RWPE1 (cell line): ENCODE results near the gene WDR54.
A peak's percentile ranks its signal among the peaks of the same experiment; 100 is the strongest.

Source experiments
- CTCF ChIA-PET: fragments of 350-600 bp; sonication (Branson Sonifier 250); formaldehyde crosslinking; extraction: SDS; loops from one replicate; lab custom pipeline; 2021; lab: Yijun Ruan, JAX
- POLR2A ChIA-PET: fragments of 400-600 bp; formaldehyde crosslinking; extraction: SDS; loops from one replicate; lab custom pipeline; 2020; ENCODE audit warnings: antibody characterized with exemption; ENCODE audit not compliant: low non-redundant PET; lab: Yijun Ruan, JAX
- DNase-seq: peaks from one replicate; pipeline ENCODE4 v3.0.0; 2012; ENCODE audit warnings: low spot score
- H3K27ac ChIP-seq: fragments of 450-650 bp; 2 replicates; pipeline ENCODE4 v1.5.1; 2017
- CTCF ChIP-seq: fragments of 450-650 bp; conservative IDR thresholded peaks from 2 replicates; pipeline ENCODE4 v1.5.1; 2017; ENCODE audit warnings: low read depth, mild to moderate bottlenecking

The WDR54 gene

GRCh38 chr2:74378007-74378406 is 43.5 kb upstream of the WDR54 start:
- no peak for TF ChIP-seq CTCF
- POLR2A ChIA-PET, result no interaction called here
- DNase-seq, result no peak
- no peak overlapping the region for H3K27ac ChIP-seq
- CTCF ChIA-PET, result no interaction called here

DNA sequence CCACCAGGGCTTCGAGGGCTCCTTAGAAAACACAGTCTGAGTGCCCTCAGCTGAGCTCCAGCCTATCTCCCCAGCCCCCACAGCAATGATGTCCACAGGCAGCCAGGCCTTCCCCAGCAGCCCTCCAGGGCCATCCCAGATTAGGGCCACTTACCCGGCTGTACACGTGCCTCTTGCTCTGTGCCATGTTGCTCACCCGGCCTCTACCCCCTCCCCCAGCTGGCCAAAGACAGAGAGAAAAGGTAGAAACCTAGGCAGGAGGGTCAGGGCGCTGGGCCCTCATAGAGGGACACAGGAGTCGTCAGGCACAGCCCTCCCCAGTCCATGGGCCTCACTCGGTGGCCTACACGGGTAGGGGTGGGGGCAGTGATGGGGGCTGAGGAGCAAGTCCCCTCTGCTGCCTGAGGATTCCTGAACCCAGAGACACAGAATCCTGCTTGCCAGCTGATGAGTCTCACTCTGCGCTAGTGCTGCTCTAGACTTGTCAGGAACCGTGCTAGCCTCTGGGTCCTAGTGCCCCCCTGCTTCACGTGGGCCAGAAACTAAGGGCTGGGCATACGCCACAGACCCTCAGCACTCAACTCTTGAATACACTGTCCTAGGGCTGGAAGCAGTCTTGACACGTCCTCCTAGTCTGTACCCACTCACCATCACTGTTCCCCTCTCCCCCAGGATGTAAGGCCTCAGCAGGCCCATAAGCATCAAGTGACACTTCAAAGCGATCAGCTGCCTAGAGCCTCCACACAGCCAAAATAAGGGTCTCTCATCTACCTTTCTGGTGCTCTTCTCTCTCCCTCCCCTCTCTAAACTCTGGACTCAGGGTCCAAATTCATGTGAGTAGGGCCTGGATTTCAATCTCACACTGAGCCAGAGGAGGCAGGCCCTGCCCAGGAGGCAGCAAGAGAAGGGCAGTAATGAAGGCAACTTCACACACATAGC is 41.4 kb upstream of the WDR54 start, which contains the start of gene DCTN1:
Gene DCTN1, minus strand, starts transcription at position 461 of the 939 bp plus-strand sequence. Its CDS starts 274 bp downstream, at position 187.
- DNase-seq, result peak; percentile 70
- ChIA-PET POLR2A (no interaction called here), CTCF (interaction anchor here (1.9 kb wide), 1 partner anchor 12 kb away, joined by 8 read pairs; no protein-coding TSS in a partner anchor)
- peak within 1 kb of the TSS; percentile 52 for H3K27ac ChIP-seq
- no peak for TF ChIP-seq CTCF

- no peak for TF ChIP-seq CTCF
- CTCF ChIA-PET, result interaction anchor here (0.8 kb wide), 1 partner anchor 10 kb away, joined by 3 read pairs; no protein-coding TSS in a partner anchor
- POLR2A ChIA-PET, result no interaction called here
- no peak overlapping the region for H3K27ac ChIP-seq
- no peak for DNase-seq
Observed at GRCh38 chr2:74381751-74382150, 39.8 kb upstream of the WDR54 start.

- ChIA-PET POLR2A (no interaction called here), CTCF (no interaction called here)
- TF ChIP-seq CTCF, result no peak
Observed at GRCh38 chr2:74383254-74383653, 38.3 kb upstream of the WDR54 start.

DNA sequence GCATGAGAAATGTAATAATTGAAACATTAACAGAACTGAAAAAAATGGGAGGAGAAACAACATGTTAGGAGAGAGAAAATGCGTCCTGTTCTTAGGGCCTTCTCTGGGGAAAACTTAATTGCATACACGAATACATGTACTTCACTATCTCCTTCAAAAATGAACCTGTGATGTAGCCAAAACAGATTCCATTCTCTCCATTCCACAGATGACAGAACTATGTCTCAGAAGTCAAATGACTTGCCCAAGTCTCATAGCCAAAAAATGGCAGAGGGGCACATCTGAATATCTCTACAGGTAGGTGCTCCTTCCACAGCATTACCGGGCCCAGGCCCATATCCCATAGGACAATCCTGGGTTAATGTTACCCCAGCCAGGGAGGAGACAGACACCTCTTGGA is 37.5 kb upstream of the WDR54 start:
- POLR2A ChIA-PET, result no interaction called here
- DNase-seq, result no peak
- CTCF ChIA-PET, result interaction anchor here (1.4 kb wide), 1 partner anchor 49 kb away, joined by 6 read pairs; no protein-coding TSS in a partner anchor
- H3K27ac ChIP-seq, result no peak overlapping the region
- TF ChIP-seq CTCF, result no peak

More at GRCh38 chr2:74383254-74383653, 38.3 kb upstream of the WDR54 start:
- DNase-seq, result no peak
- H3K27ac ChIP-seq, result no peak overlapping the region

GRCh38 chr2:74385396-74385795 is 36.1 kb upstream of the WDR54 start:
- no peak for TF ChIP-seq CTCF
- POLR2A ChIA-PET, result no interaction called here
- CTCF ChIA-PET, result interaction anchor here (0.5 to 1.4 kb wide), 2 partner anchors 29 to 51 kb away, joined by 4 to 6 read pairs; no protein-coding TSS in a partner anchor
- no peak overlapping the region for H3K27ac ChIP-seq
- DNase-seq, result no peak
